OCI-LY1 (cell line): ENCODE measurements around the gene TCERG1L.

Source experiments
- H2AFZ ChIP-seq: fragments of 200-600 bp; sonication (generic), shearing (Covaris generic); 2 replicates; pipeline ENCODE4 v1.6.0; 2014; ENCODE audit warnings: antibody characterized with exemption, mild to moderate bottlenecking, low read length
- H3F3A ChIP-seq: fragments of 200-600 bp; sonication (generic), shearing (Covaris generic); 2 replicates; pipeline ENCODE4 v1.6.0; 2014; ENCODE audit warnings: mild to moderate bottlenecking, antibody characterized with exemption, low read length, moderate library complexity; ENCODE audit not compliant: insufficient read depth
- H3K27ac ChIP-seq: fragments of 200-600 bp; sonication (generic); 2 replicates; pipeline ENCODE4 v1.5.1; 2014; ENCODE audit warnings: low read length, mixed run types, mild to moderate bottlenecking, low read depth; ENCODE audit not compliant: poor library complexity, severe bottlenecking
- H3K27me3 ChIP-seq: fragments of 200-600 bp; sonication (generic); 2 replicates; pipeline ENCODE4 v1.6.0; 2014; ENCODE audit warnings: antibody characterized with exemption, mild to moderate bottlenecking, low read length, moderate library complexity; ENCODE audit not compliant: insufficient read depth
- H3K36me3 ChIP-seq: fragments of 200-600 bp; sonication (generic); 2 replicates; pipeline ENCODE4 v1.6.1; 2014; ENCODE audit warnings: mild to moderate bottlenecking, antibody characterized with exemption, low read length, moderate library complexity, mixed read lengths; ENCODE audit not compliant: insufficient read depth
- H3K4me1 ChIP-seq: fragments of 200-600 bp; sonication (generic); 2 replicates; pipeline ENCODE4 v1.5.1; 2014; ENCODE audit warnings: mild to moderate bottlenecking, low read length, moderate library complexity; ENCODE audit not compliant: insufficient read depth, severe bottlenecking
- H3K4me2 ChIP-seq: fragments of 200-600 bp; sonication (generic), shearing (Covaris generic); 2 replicates; pipeline ENCODE4 v1.6.1; 2014; ENCODE audit warnings: low read length
- H3K4me3 ChIP-seq: fragments of 200-600 bp; sonication (generic); 2 replicates; pipeline ENCODE4 v1.5.1; 2014; ENCODE audit warnings: low read length, low read depth, mild to moderate bottlenecking, mixed read lengths; ENCODE audit not compliant: poor library complexity, severe bottlenecking
- H3K79me2 ChIP-seq: fragments of 200-600 bp; shearing (Covaris generic); 2 replicates; pipeline ENCODE4 v1.6.1; 2016; ENCODE audit warnings: mixed run types, low read length, mixed read lengths; ENCODE audit not compliant: insufficient read depth
- H3K9ac ChIP-seq: fragments of 200-600 bp; sonication (generic), shearing (Covaris generic); 2 replicates; pipeline ENCODE4 v1.6.1; 2014; ENCODE audit warnings: mild to moderate bottlenecking, low read length, mixed read lengths
- H3K9me2 ChIP-seq: fragments of 200-600 bp; sonication (generic), shearing (Covaris generic); 2 replicates; pipeline ENCODE4 v1.6.1; 2014; ENCODE audit warnings: low read depth, mild to moderate bottlenecking, low read length, mixed read lengths
- H3K9me3 ChIP-seq: fragments of 200-600 bp; shearing (Covaris generic); 2 replicates; pipeline ENCODE4 v1.6.1; 2014; ENCODE audit warnings: low read length, mixed read lengths
- H4K20me1 ChIP-seq: fragments of 200-600 bp; sonication (generic), shearing (Covaris generic); 2 replicates; pipeline ENCODE4 v1.6.0; 2016; ENCODE audit warnings: mild to moderate bottlenecking, low read length; ENCODE audit not compliant: insufficient read depth
- CTCF ChIP-seq: fragments of 200-600 bp; sonication (generic), shearing (Covaris generic); IDR thresholded peaks from 2 replicates; pipeline ENCODE4 v1.5.1; 2017; ENCODE audit warnings: mild to moderate bottlenecking, antibody characterized with exemption, low read length, moderate library complexity, mixed read lengths
- EZH2 ChIP-seq: fragments of 200-600 bp; sonication (generic), shearing (Covaris generic); IDR thresholded peaks from 2 replicates; pipeline ENCODE4 v1.8.0; 2017; ENCODE audit warnings: borderline replicate concordance, mixed run types, mild to moderate bottlenecking, antibody characterized with exemption, low read length, moderate library complexity, mixed read lengths

Gene TCERG1L

GRCh38 chr10:131250454-131251145 lies 60.9 kb downstream of the TCERG1L start:
- H3K9me3 ChIP-seq, result no peaks in the 10 kb centered on the region
- no peak overlapping the region for H2AFZ ChIP-seq
- H3K36me3 ChIP-seq, result no peaks in the 10 kb centered on the region
- H3K4me1 ChIP-seq, result no peaks in the 10 kb centered on the region
- H3K4me2 ChIP-seq, result no peak overlapping the region
- no peak overlapping the region for H3K9ac ChIP-seq
- no peaks in the 10 kb centered on the region for H4K20me1 ChIP-seq
- no peaks in the 10 kb centered on the region for H3K27me3 ChIP-seq
- no peaks in the 10 kb centered on the region for H3F3A ChIP-seq
- TF ChIP-seq EZH2, result no peak
- no peak for TF ChIP-seq CTCF
- no peaks in the 10 kb centered on the region for H3K9me2 ChIP-seq
- no peaks in the 10 kb centered on the region for H3K79me2 ChIP-seq
- no peak overlapping the region for H3K27ac ChIP-seq
- H3K4me3 ChIP-seq, result no peak overlapping the region

- Histone ChIP-seq H3K27me3 (no peaks in the 10 kb centered on the region), H3K36me3 (no peaks in the 10 kb centered on the region), H3K4me1 (no peaks in the 10 kb centered on the region), H3K9ac (no peak overlapping the region), H3K9me3 (no peaks in the 10 kb centered on the region), H3K4me2 (no peak overlapping the region), H3K4me3 (no peak overlapping the region), H3F3A (no peaks in the 10 kb centered on the region), H4K20me1 (no peaks in the 10 kb centered on the region), H3K79me2 (no peaks in the 10 kb centered on the region), H3K27ac (no peak overlapping the region), H2AFZ (no peak overlapping the region), H3K9me2 (no peaks in the 10 kb centered on the region)
- no peak for TF ChIP-seq CTCF
Observed at GRCh38 chr10:131249955-131250344, 61.6 kb downstream of the TCERG1L start.

DNA sequence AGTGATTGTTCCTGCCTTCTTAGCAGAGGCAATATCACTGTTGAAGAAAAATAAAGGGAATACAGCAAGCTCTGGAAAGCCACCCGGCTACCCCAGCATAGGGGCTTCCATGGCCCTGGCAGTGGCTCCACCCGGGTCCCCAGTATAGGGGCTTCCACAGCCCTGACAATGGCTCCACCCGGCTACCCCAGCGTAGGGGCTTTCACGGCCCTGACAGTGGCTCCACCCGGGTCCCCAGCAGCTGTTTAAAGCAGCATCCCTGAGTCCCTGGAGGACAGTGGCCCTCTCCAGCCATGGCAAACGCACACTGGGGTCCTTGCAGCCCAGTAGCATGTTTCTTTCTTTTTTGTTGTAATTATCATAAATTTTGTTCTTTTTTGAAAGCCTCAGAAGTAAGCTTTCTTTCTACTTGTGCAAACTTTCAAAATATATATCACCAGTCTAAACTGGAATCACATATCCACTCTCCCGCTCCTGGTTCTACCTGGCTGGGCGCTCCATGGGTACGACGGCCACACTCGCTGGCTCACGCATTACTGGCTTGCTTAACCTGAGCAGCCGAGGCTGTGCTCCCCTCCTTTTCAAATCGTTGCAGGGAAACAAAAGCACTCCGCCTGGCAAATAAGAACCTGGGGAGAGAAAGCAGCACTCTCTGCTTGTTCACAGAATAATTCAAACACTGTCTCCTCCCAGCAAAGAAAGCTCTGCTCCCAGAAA lies 62.1 kb downstream of the TCERG1L start:
- H3K9me2 ChIP-seq, result no peaks in the 10 kb centered on the region
- H3K79me2 ChIP-seq, result no peaks in the 10 kb centered on the region
- no peaks in the 10 kb centered on the region for H3K9me3 ChIP-seq
- H3K9ac ChIP-seq, result no peak overlapping the region
- no peaks in the 10 kb centered on the region for H3K4me1 ChIP-seq
- TF ChIP-seq CTCF, result no peak
- no peak for TF ChIP-seq EZH2
- H2AFZ ChIP-seq, result no peak overlapping the region
- no peaks in the 10 kb centered on the region for H3F3A ChIP-seq
- H3K27me3 ChIP-seq, result no peaks in the 10 kb centered on the region
- H3K4me2 ChIP-seq, result no peak overlapping the region
- H4K20me1 ChIP-seq, result no peaks in the 10 kb centered on the region
- H3K27ac ChIP-seq, result no peak overlapping the region
- no peaks in the 10 kb centered on the region for H3K36me3 ChIP-seq
- no peak overlapping the region for H3K4me3 ChIP-seq
